Duodenal mucosa (tissue), 2 donors: ENCODE results near the gene PAPPA2.

Experiments used
- H3K27ac ChIP-seq: one replicate; pipeline ENCODE4 v1.7.0; 2013; ENCODE audit warnings: low read depth, low read length
- H3K27me3 ChIP-seq, 2 donors: one replicate each; pipeline ENCODE4 v1.7.0; 2013; ENCODE audit warnings: low read length in 2 of 2, control low read depth in 1 of 2; ENCODE audit not compliant: insufficient read depth in 2 of 2, control insufficient read depth in 1 of 2
- H3K36me3 ChIP-seq, 2 donors: one replicate each; pipeline ENCODE4 v1.7.0; 2013; ENCODE audit warnings: low read length in 2 of 2, control low read depth in 1 of 2; ENCODE audit not compliant: insufficient read depth in 2 of 2, control insufficient read depth in 1 of 2
- H3K4me1 ChIP-seq, 2 donors: one replicate each; pipeline ENCODE4 v1.7.0; 2013; ENCODE audit warnings: low read length in 2 of 2, control low read depth in 1 of 2; ENCODE audit not compliant: insufficient read depth in 2 of 2, control insufficient read depth in 1 of 2
- H3K4me3 ChIP-seq, 2 donors: one replicate each; pipeline ENCODE4 v1.7.0; 2013; ENCODE audit warnings: low read length in 2 of 2, low read depth in 1 of 2
- H3K9ac ChIP-seq, 2 donors: one replicate each; pipeline ENCODE4 v1.7.0; 2013; ENCODE audit warnings: low read length in 2 of 2, low read depth in 1 of 2
- H3K9me3 ChIP-seq, 2 donors: one replicate each; pipeline ENCODE4 v1.7.0; 2013; ENCODE audit warnings: low read length in 2 of 2, control low read depth in 1 of 2; ENCODE audit not compliant: control insufficient read depth in 1 of 2

PAPPA2 gene

GRCh38 chr1:176546825-176547224, 83.8 kb downstream of the PAPPA2 start:
- H3K4me1 ChIP-seq, result no peaks in the 10 kb centered on the region
- no peak overlapping the region for H3K9ac ChIP-seq
- no peaks in the 10 kb centered on the region for H3K36me3 ChIP-seq
- no peaks in the 10 kb centered on the region for H3K9me3 ChIP-seq
- H3K27me3 ChIP-seq, result peaks cover 0 to 4% of the 10 kb centered on the region in 2 donors
- no peak overlapping the region for H3K4me3 ChIP-seq
- no peak overlapping the region for H3K27ac ChIP-seq

- H3K36me3 ChIP-seq, result no peaks in the 10 kb centered on the region
- H3K4me3 ChIP-seq, result no peak overlapping the region
- H3K27ac ChIP-seq, result no peak overlapping the region
- H3K9me3 ChIP-seq, result no peaks in the 10 kb centered on the region
- H3K27me3 ChIP-seq, result peaks cover 4 to 5% of the 10 kb centered on the region in 2 donors
- H3K4me1 ChIP-seq, result no peaks in the 10 kb centered on the region
- H3K9ac ChIP-seq, result no peak overlapping the region
These were observed 88.2 kb downstream of the PAPPA2 start for GRCh38 chr1:176551146-176551545.

- H3K27ac ChIP-seq, result no peak overlapping the region
- no peaks in the 10 kb centered on the region for H3K36me3 ChIP-seq
- H3K4me3 ChIP-seq, result no peak overlapping the region
- no peak overlapping the region for H3K9ac ChIP-seq
- peaks cover 4 to 5% of the 10 kb centered on the region in 2 donors for H3K27me3 ChIP-seq
- no peaks in the 10 kb centered on the region for H3K4me1 ChIP-seq
- no peaks in the 10 kb centered on the region for H3K9me3 ChIP-seq
These were observed 89.4 kb downstream of the PAPPA2 start for GRCh38 chr1:176552217-176552991.

DNA sequence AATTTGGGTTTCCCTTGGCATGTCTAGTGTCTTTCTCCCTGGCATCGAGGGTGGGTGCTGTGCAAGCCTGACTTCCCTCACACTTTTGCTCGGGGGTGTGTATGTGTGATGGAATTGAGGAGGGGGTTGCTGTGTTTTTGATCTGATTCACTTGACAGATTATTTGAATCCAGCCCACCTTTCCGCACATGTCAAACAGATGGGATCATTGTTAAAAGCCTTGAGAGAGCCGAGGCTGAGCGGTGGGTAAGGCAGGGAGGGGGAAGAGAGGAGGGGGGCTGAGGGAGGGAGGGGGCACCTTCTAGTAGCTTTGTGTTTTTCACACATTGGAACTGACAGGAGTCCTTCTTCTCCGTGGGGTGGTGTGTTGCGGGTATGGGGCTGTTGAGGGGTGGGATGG, 90.0 kb downstream of the PAPPA2 start:
- Histone ChIP-seq H3K36me3 (no peaks in the 10 kb centered on the region), H3K27me3 (peaks cover 4 to 5% of the 10 kb centered on the region in 2 donors), H3K4me1 (no peaks in the 10 kb centered on the region), H3K9me3 (no peaks in the 10 kb centered on the region), H3K27ac (no peak overlapping the region), H3K4me3 (no peak overlapping the region), H3K9ac (no peak overlapping the region)

DNA sequence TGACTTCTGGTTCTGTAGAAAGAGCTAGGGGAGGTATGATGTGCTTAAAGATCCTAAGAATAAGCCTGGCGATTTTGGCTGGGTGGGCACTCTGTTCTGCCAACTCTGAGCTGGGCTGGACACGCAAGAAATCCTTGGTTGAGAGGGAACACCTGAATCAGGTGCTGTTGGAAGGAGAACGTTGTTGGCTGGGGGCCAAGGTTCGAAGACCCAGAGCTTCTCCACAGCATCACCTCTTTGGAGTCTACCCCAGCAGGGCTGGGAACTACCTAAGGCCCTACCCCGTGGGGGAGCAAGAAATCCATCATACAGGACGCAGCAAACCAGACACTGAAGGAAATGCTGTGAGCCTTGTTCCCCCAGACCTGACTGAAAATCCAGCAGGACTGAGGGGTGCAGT, 93.3 kb downstream of the PAPPA2 start:
- H3K4me3 ChIP-seq, result no peak overlapping the region

DNA sequence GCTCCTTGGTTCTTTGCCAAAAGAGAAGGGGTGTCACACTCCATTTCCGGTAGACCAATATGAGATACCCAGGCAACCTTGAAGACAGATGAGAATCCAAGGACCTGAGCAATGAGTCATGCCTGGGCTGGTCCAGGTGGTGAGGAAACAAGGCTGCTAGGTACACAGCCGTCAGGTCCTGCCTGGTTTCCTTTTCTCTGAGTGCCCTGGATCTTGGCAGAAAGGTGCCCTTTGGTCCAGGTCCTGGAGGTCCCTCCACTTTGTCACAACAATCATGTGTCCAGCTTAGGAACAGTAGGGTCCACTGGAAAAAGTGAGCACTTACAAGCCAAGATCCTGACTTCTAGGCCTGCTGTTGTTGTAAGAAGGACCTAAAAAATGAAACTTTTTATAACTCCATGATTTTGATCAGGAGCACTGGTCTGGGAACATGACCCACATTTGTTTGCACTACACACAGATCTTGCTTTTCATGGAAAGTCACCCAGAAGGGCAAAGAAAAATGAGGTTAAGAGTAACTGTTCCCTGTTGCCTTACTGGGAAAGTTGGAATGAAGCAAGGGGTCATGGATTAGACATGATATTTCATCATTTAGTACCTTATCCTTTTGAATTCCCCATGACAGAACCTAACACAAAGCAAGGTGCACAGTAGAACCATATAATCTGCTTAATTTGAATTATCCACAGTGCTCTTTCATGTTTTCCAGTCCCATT, 94.7 kb downstream of the PAPPA2 start:
- Histone ChIP-seq H3K4me1 (no peaks in the 10 kb centered on the region), H3K36me3 (no peaks in the 10 kb centered on the region), H3K9ac (no peak overlapping the region), H3K27ac (no peak overlapping the region), H3K9me3 (no peaks in the 10 kb centered on the region), H3K4me3 (no peak overlapping the region), H3K27me3 (peaks cover 0 to 3% of the 10 kb centered on the region in 2 donors)

More for the DNA sequence above, 93.3 kb downstream of the PAPPA2 start:
- H3K9ac ChIP-seq, result no peak overlapping the region
- H3K9me3 ChIP-seq, result no peaks in the 10 kb centered on the region
- no peak overlapping the region for H3K27ac ChIP-seq
- H3K36me3 ChIP-seq, result no peaks in the 10 kb centered on the region
- H3K4me1 ChIP-seq, result no peaks in the 10 kb centered on the region
- H3K27me3 ChIP-seq, result peaks cover 3 to 5% of the 10 kb centered on the region in 2 donors

DNA sequence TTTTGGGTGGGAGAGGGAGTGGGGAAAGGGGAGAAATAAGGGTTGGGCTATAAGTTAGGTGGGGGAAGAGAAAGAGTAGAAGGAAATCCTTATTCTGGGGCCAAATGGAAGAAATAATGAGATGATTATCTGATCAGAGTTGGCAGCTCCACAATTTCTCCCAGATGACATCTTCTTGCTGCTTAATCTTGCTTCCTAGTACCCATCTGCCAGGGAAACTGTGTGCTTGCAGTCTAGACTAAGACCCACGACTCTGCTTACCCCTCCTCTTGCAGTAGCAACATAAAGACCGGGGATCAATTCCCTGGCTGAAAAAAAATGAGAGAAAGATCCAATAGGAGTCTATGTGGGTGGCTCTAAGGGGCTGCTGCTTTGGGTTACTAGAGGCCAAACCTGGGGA, 95.6 kb downstream of the PAPPA2 start:
- no peaks in the 10 kb centered on the region for H3K36me3 ChIP-seq
- H3K4me3 ChIP-seq, result no peak overlapping the region
- no peaks in the 10 kb centered on the region for H3K27me3 ChIP-seq

GRCh38 chr1:176559474-176559873, 96.5 kb downstream of the PAPPA2 start:
- no peaks in the 10 kb centered on the region for H3K9me3 ChIP-seq
- no peak overlapping the region for H3K27ac ChIP-seq
- no peaks in the 10 kb centered on the region for H3K4me1 ChIP-seq
- no peaks in the 10 kb centered on the region for H3K27me3 ChIP-seq
- H3K9ac ChIP-seq, result no peak overlapping the region
- no peak overlapping the region for H3K4me3 ChIP-seq
- no peaks in the 10 kb centered on the region for H3K36me3 ChIP-seq

More for the DNA sequence above, 95.6 kb downstream of the PAPPA2 start:
- no peaks in the 10 kb centered on the region for H3K4me1 ChIP-seq
- no peak overlapping the region for H3K9ac ChIP-seq
- H3K9me3 ChIP-seq, result no peaks in the 10 kb centered on the region
- H3K27ac ChIP-seq, result no peak overlapping the region

- Histone ChIP-seq H3K9me3 (no peaks in the 10 kb centered on the region), H3K36me3 (no peaks in the 10 kb centered on the region), H3K9ac (no peak overlapping the region), H3K4me1 (no peaks in the 10 kb centered on the region), H3K4me3 (no peak overlapping the region), H3K27me3 (no peaks in the 10 kb centered on the region), H3K27ac (no peak overlapping the region)
These were observed 96.9 kb downstream of the PAPPA2 start for GRCh38 chr1:176559878-176560277.

DNA sequence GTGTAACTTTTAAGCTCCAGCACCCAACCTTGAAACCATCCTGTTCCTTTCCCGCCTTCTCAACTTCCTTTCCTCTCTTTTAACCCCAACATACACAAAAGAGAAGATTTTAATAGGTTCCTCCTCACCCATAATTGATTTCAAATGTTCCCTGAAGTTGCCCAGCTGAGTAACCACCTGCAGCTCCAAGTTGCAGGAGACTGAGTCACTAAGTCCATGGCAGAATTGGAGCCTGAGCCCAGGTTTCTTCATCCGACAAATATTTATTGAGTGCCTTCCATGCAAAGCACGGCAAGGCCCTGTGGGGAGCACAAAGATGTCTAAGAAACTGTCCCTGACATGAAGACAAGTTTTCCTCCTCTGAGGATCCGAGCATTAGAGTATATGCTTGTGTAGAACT, 97.7 kb downstream of the PAPPA2 start:
- H3K4me1 ChIP-seq, result no peaks in the 10 kb centered on the region
- H3K36me3 ChIP-seq, result no peaks in the 10 kb centered on the region
- H3K27me3 ChIP-seq, result no peaks in the 10 kb centered on the region
- no peaks in the 10 kb centered on the region for H3K9me3 ChIP-seq
- no peak overlapping the region for H3K27ac ChIP-seq
- no peak overlapping the region for H3K4me3 ChIP-seq
- H3K9ac ChIP-seq, result no peak overlapping the region
